ENCODE measurements around the gene DNAH2. TPM values are rescaled to one million over a fixed set of nuclear protein-coding genes. Genes with fewer than 3 reads are reported as not detected.
"Not testable (repeated sequence)": the region's sequence is repeated elsewhere in the genome, so short reads cannot be mapped to it uniquely, and the experiment has no call there.

Gene DNAH2
- total RNA-seq, 2 experiments from 2014 or later, result not detected

- Mint-ChIP-seq H3K4me1 (ENCODE audit: low read depth) (peaks cover 31% of the 10 kb centered on the region), H3K9me3 (no peaks in the 10 kb centered on the region), H3K27me3 (no peaks in the 10 kb centered on the region), H3K36me3 (ENCODE audit: low read depth) (peaks cover 17% of the 10 kb centered on the region), H3K27ac (no peak within 1 kb of the TSS), H3K4me3 (no peak within 1 kb of the TSS)
- ATAC-seq (peak; percentile 47), DNase-seq (peak; percentile 94)
- intact Hi-C loops (cut with micrococcal nuclease), result loop anchor here (2.0 to 10.0 kb wide), 2 partner anchors 15 to 283 kb away; partner anchors contain the start of gene CD68
- POLR2A ChIA-PET, result interaction anchor here (0.9 to 2.9 kb wide), 9 partner anchors 15 to 285 kb away, joined by 3 to 42 read pairs (median 6); partner anchors contain the start of genes RNF227 and TP53
- TF ChIP-seq CTCF (IDR thresholded peaks at IDR 0.05), result no peak
- CTCF ChIA-PET, result interaction anchor here (0.7 to 1.7 kb wide), 20 partner anchors 11 to 170 kb away, joined by 3 to 9 read pairs (median 4); partner anchors contain the start of genes RNF227, TP53 and WRAP53
These were observed 140.4 kb downstream of the DNAH2 start, which contains the start of gene CYB5D1 for GRCh38 chr17:7857713-7858521. TSS of gene CYB5D1 (plus strand) at chr17:7858003. CDS start at chr17:7858135, 132 bp downstream.

GRCh38 chr17:7858522-7858810 lies 140.9 kb downstream of the DNAH2 start:
- Mint-ChIP-seq H3K4me1 (ENCODE audit: low read depth) (peaks cover 31% of the 10 kb centered on the region), H3K27me3 (no peaks in the 10 kb centered on the region), H3K4me3 (no peak overlapping the region), H3K9me3 (no peaks in the 10 kb centered on the region), H3K27ac (no peak overlapping the region), H3K36me3 (ENCODE audit: low read depth) (peaks cover 17% of the 10 kb centered on the region)
- intact Hi-C loops (cut with micrococcal nuclease), result loop anchor here (10.0 kb wide), 1 partner anchor 284 kb away; the partner anchor contains the start of gene CD68
- CTCF ChIA-PET, result interaction anchor here (1.6 to 6.1 kb wide), 3 partner anchors 11 to 131 kb away, joined by 5 to 78 read pairs (median 7); no protein-coding TSS in a partner anchor
- ATAC-seq, result no peak
- POLR2A ChIA-PET, result interaction anchor here (1.0 to 1.4 kb wide), 2 partner anchors 24 to 25 kb away, joined by 4 read pairs; partner anchors contain the start of gene KDM6B
- peak; percentile 19 for TF ChIP-seq CTCF (IDR thresholded peaks at IDR 0.05)
- peak; percentile 54 for DNase-seq

GRCh38 chr17:7859028-7859427 lies 141.5 kb downstream of the DNAH2 start:
- POLR2A ChIA-PET, result interaction anchor here (1.0 to 1.4 kb wide), 5 partner anchors 11 to 27 kb away, joined by 4 to 5 read pairs (median 4); partner anchors contain the start of gene KDM6B
- no peak overlapping the region for H3K4me3 Mint-ChIP-seq

GRCh38 chr17:7862692-7863437 lies 145.3 kb downstream of the DNAH2 start:
- ATAC-seq (no peak), DNase-seq (peak; percentile 70)
- no peak overlapping the region for H3K27ac Mint-ChIP-seq
- H3K4me1 Mint-ChIP-seq (ENCODE audit: low read depth), result peaks cover 33% of the 10 kb centered on the region
- POLR2A ChIA-PET, result interaction anchor here (0.6 to 1.9 kb wide), 4 partner anchors 20 to 49 kb away, joined by 3 to 5 read pairs (median 4); no protein-coding TSS in a partner anchor
- H3K9me3 Mint-ChIP-seq, result no peaks in the 10 kb centered on the region
- H3K27me3 Mint-ChIP-seq, result no peaks in the 10 kb centered on the region
- H3K4me3 Mint-ChIP-seq, result no peak overlapping the region
- CTCF ChIA-PET, result interaction anchor here (0.7 to 6.1 kb wide), 25 partner anchors 9 to 197 kb away, joined by 3 to 78 read pairs (median 4); no protein-coding TSS in a partner anchor
- peak; percentile 96 for TF ChIP-seq CTCF (IDR thresholded peaks at IDR 0.05)
- H3K36me3 Mint-ChIP-seq (ENCODE audit: low read depth), result peaks cover 36% of the 10 kb centered on the region
- intact Hi-C loops (cut with micrococcal nuclease), result loop anchor here (2.0 to 5.0 kb wide), 2 partner anchors 34 to 126 kb away; no protein-coding TSS in a partner anchor

More at GRCh38 chr17:7859028-7859427, 141.5 kb downstream of the DNAH2 start:
- ATAC-seq, result no peak
- intact Hi-C loops (cut with micrococcal nuclease), result loop anchor here (10.0 kb wide), 1 partner anchor 284 kb away; the partner anchor contains the start of gene CD68
- Mint-ChIP-seq H3K27ac (no peak overlapping the region), H3K27me3 (no peaks in the 10 kb centered on the region), H3K4me1 (ENCODE audit: low read depth) (peaks cover 29% of the 10 kb centered on the region), H3K36me3 (ENCODE audit: low read depth) (peaks cover 15% of the 10 kb centered on the region), H3K9me3 (no peaks in the 10 kb centered on the region)
- DNase-seq, result no peak
- no peak for TF ChIP-seq CTCF (IDR thresholded peaks at IDR 0.05)
- CTCF ChIA-PET, result interaction anchor here (1.6 to 6.1 kb wide), 4 partner anchors 11 to 198 kb away, joined by 5 to 78 read pairs (median 8); no protein-coding TSS in a partner anchor

GRCh38 chr17:7864384-7864783 lies 146.8 kb downstream of the DNAH2 start:
- POLR2A ChIA-PET, result interaction anchor here (1.3 to 1.4 kb wide), 2 partner anchors 22 to 125 kb away, joined by 4 to 5 read pairs; no protein-coding TSS in a partner anchor
- not testable (repeated sequence) for DNase-seq, H3K27ac Mint-ChIP-seq, H3K4me3 Mint-ChIP-seq, ATAC-seq, H3K9me3 Mint-ChIP-seq, H3K27me3 Mint-ChIP-seq
- peaks cover 40% of the 10 kb centered on the region for H3K36me3 Mint-ChIP-seq (ENCODE audit: low read depth)
- intact Hi-C loops (cut with micrococcal nuclease), result loop anchor here (5.0 kb wide), 1 partner anchor 33 kb away; no protein-coding TSS in a partner anchor
- peaks cover 38% of the 10 kb centered on the region for H3K4me1 Mint-ChIP-seq (ENCODE audit: low read depth)
- CTCF ChIA-PET, result interaction anchor here (0.6 to 6.1 kb wide), 16 partner anchors 7 to 196 kb away, joined by 3 to 78 read pairs (median 4); no protein-coding TSS in a partner anchor
